ENCODE data around the gene FGR.
"Not testable (repeated sequence)": the region's sequence is repeated elsewhere in the genome, so short reads cannot be mapped to it uniquely, and the experiment has no call there.

FGR gene

DNA sequence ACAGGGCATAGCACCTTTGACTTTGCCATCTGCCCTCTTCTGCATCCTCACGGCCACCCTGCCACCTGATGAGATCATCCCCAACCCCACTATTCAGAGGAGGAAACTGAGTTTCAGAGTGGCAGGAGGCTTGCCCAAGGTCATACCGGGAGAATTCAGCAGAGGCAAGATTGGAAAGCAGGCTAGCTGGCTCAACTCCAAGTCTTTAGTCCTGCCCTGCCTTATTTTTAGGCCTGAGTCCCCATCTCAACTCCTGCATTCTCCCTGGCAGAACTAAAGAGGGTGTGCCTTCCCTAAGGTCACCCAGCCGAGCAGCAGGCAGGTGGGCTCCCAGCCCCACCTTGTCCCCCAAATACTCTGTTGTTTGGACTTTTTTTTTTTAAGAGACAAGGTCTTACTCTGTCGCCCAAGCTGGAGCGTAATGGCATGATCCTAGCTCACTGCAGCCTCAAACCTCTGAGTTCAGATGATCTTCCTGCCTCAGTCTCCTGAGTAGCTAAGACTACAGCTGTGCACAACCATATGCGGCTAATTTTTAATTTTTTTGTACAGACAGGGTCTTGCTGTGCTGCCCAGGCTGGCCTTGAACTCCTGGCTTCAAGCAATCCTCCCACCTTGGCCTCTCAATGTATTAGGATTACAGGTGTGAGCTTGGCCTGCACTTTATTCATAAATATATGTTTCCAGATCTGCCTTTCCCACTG, 13.8 kb upstream of the FGR start:
- H3K36me3 ChIP-seq (ENCODE audit: control insufficient read depth, insufficient read depth, low read length): no peaks in the 10 kb centered on the region
- no peak for DNase-seq (ENCODE audit: low read depth, low spot score)
- no CpG with 5 or more reads among the region's 6 CpGs for WGBS (ENCODE audit: insufficient coverage, insufficient read length)
- H3K27me3 ChIP-seq (ENCODE audit: control insufficient read depth, insufficient read depth, low read length): no peaks in the 10 kb centered on the region
- no peak overlapping the region for H3K27ac ChIP-seq (ENCODE audit: low read length)
- H3K4me3 ChIP-seq (ENCODE audit: low read length): no peak overlapping the region
- H3K9me3 ChIP-seq (ENCODE audit: control insufficient read depth, insufficient read depth, low read length): no peaks in the 10 kb centered on the region
- peaks cover 1% of the 10 kb centered on the region; the same call in 1 of the 2 replicates for H3K4me1 ChIP-seq (ENCODE audit: control insufficient read depth, insufficient read depth, low read length)

DNA sequence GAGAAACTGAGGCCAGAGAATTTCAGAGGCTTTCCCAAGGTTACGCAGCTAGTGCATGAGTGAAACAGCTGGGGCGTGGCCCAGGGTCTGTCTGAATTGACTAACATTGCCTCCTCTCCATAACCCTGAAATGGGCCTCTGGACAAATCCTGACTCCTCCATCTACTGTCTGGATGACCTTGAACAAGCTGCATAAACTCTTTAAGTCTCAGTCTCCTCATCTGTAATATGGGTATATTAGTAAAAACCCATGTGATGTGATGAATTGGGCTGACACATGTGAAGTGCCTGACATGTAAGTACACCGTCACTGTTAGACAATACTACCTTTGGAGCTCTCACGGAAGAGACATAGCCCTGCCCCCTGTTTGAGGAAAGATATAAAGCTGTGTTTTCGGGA, 12.3 kb upstream of the FGR start:
- Histone ChIP-seq H3K4me3 (ENCODE audit: low read length) (no peak overlapping the region), H3K27me3 (ENCODE audit: control insufficient read depth, insufficient read depth, low read length) (no peaks in the 10 kb centered on the region), H3K27ac (ENCODE audit: low read length) (no peak overlapping the region), H3K36me3 (ENCODE audit: control insufficient read depth, insufficient read depth, low read length) (no peaks in the 10 kb centered on the region), H3K4me1 (ENCODE audit: control insufficient read depth, insufficient read depth, low read length) (peaks cover 4% of the 10 kb centered on the region; the same call in 1 of the 2 replicates), H3K9me3 (ENCODE audit: control insufficient read depth, insufficient read depth, low read length) (no peaks in the 10 kb centered on the region)
- WGBS (ENCODE audit: insufficient coverage, insufficient read length): no CpG with 5 or more reads among the region's 5 CpGs
- DNase-seq (ENCODE audit: low read depth, low spot score): no peak

DNA sequence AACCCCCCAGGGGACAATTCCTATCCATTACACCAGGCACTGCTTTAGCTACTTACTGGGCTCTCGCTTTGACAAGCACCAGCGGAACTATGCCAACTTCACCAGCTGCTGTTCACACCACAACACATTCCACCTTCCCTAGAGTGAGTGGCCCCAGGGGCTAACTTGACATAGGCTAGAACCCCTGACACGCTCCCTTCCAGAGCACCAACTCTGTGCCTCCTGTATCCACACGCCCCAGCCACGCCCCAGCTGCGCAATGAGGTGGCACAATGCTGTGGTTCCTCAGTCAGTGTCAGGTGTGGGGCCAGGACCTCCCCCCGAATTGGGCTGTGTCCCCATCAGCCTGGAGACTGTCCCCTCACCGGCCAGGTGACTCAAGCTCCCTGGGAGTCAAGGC, 11.7 kb upstream of the FGR start:
- Histone ChIP-seq H3K36me3 (ENCODE audit: control insufficient read depth, insufficient read depth, low read length) (no peaks in the 10 kb centered on the region), H3K4me1 (ENCODE audit: control insufficient read depth, insufficient read depth, low read length) (peaks cover 4% of the 10 kb centered on the region; the same call in 1 of the 2 replicates), H3K27ac (ENCODE audit: low read length) (no peak overlapping the region), H3K9me3 (ENCODE audit: control insufficient read depth, insufficient read depth, low read length) (no peaks in the 10 kb centered on the region), H3K4me3 (ENCODE audit: low read length) (no peak overlapping the region), H3K27me3 (ENCODE audit: control insufficient read depth, insufficient read depth, low read length) (no peaks in the 10 kb centered on the region)
- WGBS (ENCODE audit: insufficient coverage, insufficient read length): no CpG with 5 or more reads among the region's 8 CpGs
- DNase-seq (ENCODE audit: low read depth, low spot score): no peak

DNA sequence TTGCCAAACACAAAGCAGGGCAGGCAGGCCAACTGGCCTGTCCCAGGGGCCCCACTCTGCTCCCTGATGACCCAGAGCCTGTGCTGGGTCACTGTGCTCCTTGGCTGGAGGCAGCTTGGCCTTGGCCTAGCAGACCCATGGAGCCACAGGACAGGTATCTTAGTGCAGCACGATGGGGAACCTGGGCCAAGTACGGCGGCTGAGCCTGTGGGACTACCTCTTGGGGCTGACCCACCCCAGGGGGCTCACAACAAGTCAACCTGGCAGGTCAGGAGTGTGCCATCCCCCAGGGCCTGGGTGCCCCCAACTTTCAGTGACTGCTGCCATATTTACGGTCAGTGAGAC, 10.1 kb upstream of the FGR start:
- H3K27me3 ChIP-seq (ENCODE audit: control insufficient read depth, insufficient read depth, low read length): no peaks in the 10 kb centered on the region
- no peak overlapping the region for H3K4me3 ChIP-seq (ENCODE audit: low read length)
- H3K9me3 ChIP-seq (ENCODE audit: control insufficient read depth, insufficient read depth, low read length): no peaks in the 10 kb centered on the region
- H3K4me1 ChIP-seq (ENCODE audit: control insufficient read depth, insufficient read depth, low read length): 0 out of 2 replicates have a peak, but pooled peaks cover 3% of the 10 kb centered on the region
- no peak overlapping the region for H3K27ac ChIP-seq (ENCODE audit: low read length)
- WGBS (ENCODE audit: insufficient coverage, insufficient read length): no CpG with 5 or more reads among the region's 4 CpGs
- no peak for DNase-seq (ENCODE audit: low read depth, low spot score)
- no peaks in the 10 kb centered on the region for H3K36me3 ChIP-seq (ENCODE audit: control insufficient read depth, insufficient read depth, low read length)

DNA sequence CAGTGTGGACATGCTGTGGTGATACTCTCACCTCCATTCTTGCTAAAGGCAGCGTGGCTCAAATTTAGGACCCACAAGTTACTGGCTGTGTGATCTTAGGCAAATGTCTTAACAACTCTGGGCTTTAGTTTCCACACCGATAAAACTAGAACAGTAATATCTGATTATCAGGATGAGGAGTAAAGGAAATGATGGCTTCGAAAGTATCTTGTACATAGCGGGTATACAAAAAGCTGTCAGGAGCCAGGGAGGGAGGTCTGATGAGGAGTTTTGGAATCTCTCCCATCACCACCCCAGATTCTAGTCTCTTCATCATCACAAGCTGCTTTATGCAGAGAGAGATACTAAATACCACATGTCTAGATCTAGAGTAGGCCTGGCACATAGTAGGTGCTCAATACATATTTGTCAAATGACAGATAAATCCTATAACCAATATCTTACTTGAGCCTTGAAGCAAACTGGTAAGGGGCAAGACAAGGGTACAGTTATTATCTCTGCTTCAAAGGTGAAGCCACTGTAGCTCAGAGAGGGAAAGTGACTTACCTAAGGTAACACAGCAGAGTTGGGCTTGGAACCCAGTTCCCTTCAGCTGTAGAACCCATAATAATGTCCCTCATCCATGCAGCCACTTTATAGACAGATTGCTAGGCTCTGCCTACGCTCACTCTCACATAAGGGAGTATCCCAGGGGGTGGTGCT, 9.5 kb upstream of the FGR start:
- Histone ChIP-seq H3K27me3 (ENCODE audit: control insufficient read depth, insufficient read depth, low read length) (no peaks in the 10 kb centered on the region), H3K4me3 (ENCODE audit: low read length) (no peak overlapping the region), H3K27ac (ENCODE audit: low read length) (no peak overlapping the region), H3K36me3 (ENCODE audit: control insufficient read depth, insufficient read depth, low read length) (no peaks in the 10 kb centered on the region), H3K9me3 (ENCODE audit: control insufficient read depth, insufficient read depth, low read length) (no peaks in the 10 kb centered on the region), H3K4me1 (ENCODE audit: control insufficient read depth, insufficient read depth, low read length) (0 out of 2 replicates have a peak, but pooled peaks cover 3% of the 10 kb centered on the region)
- no peak for DNase-seq (ENCODE audit: low read depth, low spot score)
- WGBS (ENCODE audit: insufficient coverage, insufficient read length): no CpG with 5 or more reads among the region's 5 CpGs

DNA sequence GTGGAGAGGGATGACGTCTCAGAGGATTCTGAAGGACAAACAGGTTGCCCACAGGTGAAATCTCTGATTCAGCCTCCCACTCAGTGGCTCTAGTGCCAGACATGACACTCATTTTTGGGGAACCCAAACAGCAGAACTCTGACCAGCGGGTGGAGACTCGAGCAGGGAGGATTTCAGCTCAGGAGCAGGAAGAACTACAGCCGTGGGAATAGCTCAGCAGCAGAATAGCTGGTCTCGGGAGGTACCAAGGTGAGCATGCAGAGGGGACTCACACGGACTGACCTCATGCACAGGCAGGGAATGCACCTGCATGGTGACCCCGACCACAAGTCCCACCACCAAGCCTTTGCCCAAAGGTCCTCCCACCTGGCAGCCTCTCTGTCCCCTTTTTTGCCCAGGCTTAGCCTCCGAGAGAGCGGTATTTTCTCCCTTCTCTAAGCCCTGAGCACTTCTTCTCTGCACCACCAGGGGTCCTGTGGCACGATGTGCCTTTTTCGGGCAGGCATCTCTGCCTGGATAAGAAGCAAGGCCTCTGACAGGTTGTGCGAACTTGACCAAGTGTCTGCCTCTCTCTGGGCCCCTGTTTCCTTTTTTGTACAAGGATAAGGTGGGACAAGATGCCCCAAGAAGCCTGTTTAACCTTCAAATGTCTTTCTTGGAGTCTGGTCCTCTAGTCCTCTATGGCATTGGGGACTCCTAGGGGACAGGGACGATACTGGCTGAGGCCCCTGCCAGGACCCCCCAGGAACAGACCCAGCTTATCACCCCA, 8.8 kb upstream of the FGR start:
- Histone ChIP-seq H3K4me1 (ENCODE audit: control insufficient read depth, insufficient read depth, low read length) (0 out of 2 replicates have a peak, but pooled peaks cover 3% of the 10 kb centered on the region), H3K36me3 (ENCODE audit: control insufficient read depth, insufficient read depth, low read length) (no peaks in the 10 kb centered on the region), H3K9me3 (ENCODE audit: control insufficient read depth, insufficient read depth, low read length) (no peaks in the 10 kb centered on the region), H3K27ac (ENCODE audit: low read length) (no peak overlapping the region), H3K4me3 (ENCODE audit: low read length) (no peak overlapping the region), H3K27me3 (ENCODE audit: control insufficient read depth, insufficient read depth, low read length) (no peaks in the 10 kb centered on the region)
- DNase-seq (ENCODE audit: low read depth, low spot score): no peak
- no CpG with 5 or more reads among the region's 13 CpGs for WGBS (ENCODE audit: insufficient coverage, insufficient read length)

DNA sequence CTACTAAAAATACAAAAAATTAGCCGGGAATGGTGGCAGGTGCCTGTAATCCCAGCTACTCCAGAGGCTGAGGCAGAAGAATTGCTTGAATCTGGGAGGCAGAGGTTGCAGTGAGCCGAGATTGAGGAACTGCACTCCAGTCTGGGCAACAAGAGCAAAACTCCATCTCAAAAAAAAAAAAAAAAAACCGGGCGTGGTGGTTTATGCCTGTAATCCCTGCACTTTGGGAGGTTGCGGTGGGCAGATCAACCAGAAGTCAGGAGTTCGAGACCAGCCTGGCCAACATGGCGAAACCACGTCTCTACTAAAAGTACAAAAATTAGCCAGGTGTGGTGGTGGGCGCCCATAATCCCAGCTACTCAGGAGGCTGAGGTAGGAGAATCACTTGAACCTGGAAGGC, 5.5 kb upstream of the FGR start:
- not testable (repeated sequence) for H3K27ac ChIP-seq (ENCODE audit: low read length); H3K4me1 ChIP-seq (ENCODE audit: control insufficient read depth, insufficient read depth, low read length); DNase-seq (ENCODE audit: low read depth, low spot score); H3K9me3 ChIP-seq (ENCODE audit: control insufficient read depth, insufficient read depth, low read length); H3K4me3 ChIP-seq (ENCODE audit: low read length); H3K27me3 ChIP-seq (ENCODE audit: control insufficient read depth, insufficient read depth, low read length); H3K36me3 ChIP-seq (ENCODE audit: control insufficient read depth, insufficient read depth, low read length)
- WGBS (ENCODE audit: insufficient coverage, insufficient read length): no CpG with 5 or more reads among the region's 9 CpGs

DNA sequence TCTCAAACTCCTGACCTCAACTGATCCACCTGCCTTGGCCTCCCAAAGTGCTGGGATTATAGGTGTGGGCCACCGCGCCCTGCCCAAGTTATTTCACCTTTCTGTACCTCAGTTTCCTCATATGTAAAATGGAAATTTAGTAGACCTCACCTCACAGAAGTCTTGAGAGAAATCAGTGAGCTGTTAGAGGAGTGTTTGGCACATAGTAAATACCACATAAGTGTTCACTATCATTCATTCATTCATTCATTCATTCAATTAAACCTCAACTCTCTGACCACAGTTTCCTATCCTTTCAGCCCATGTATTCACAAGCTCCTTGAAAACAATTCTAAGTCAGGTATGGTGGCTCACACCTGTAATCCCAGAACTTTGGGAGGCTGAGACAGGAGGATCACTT, 3.8 kb upstream of the FGR start:
- H3K4me3 ChIP-seq (ENCODE audit: low read length): no peak overlapping the region
- no peaks in the 10 kb centered on the region for H3K9me3 ChIP-seq (ENCODE audit: control insufficient read depth, insufficient read depth, low read length)
- H3K36me3 ChIP-seq (ENCODE audit: control insufficient read depth, insufficient read depth, low read length): no peaks in the 10 kb centered on the region
- 0 out of 2 replicates have a peak, but pooled peaks cover 5% of the 10 kb centered on the region for H3K4me1 ChIP-seq (ENCODE audit: control insufficient read depth, insufficient read depth, low read length)
- no peak for DNase-seq (ENCODE audit: low read depth, low spot score)
- peaks cover 11% of the 10 kb centered on the region for H3K27me3 ChIP-seq (ENCODE audit: control insufficient read depth, insufficient read depth, low read length)
- no CpG with 5 or more reads among the region's 2 CpGs for WGBS (ENCODE audit: insufficient coverage, insufficient read length)
- H3K27ac ChIP-seq (ENCODE audit: low read length): no peak overlapping the region

DNA sequence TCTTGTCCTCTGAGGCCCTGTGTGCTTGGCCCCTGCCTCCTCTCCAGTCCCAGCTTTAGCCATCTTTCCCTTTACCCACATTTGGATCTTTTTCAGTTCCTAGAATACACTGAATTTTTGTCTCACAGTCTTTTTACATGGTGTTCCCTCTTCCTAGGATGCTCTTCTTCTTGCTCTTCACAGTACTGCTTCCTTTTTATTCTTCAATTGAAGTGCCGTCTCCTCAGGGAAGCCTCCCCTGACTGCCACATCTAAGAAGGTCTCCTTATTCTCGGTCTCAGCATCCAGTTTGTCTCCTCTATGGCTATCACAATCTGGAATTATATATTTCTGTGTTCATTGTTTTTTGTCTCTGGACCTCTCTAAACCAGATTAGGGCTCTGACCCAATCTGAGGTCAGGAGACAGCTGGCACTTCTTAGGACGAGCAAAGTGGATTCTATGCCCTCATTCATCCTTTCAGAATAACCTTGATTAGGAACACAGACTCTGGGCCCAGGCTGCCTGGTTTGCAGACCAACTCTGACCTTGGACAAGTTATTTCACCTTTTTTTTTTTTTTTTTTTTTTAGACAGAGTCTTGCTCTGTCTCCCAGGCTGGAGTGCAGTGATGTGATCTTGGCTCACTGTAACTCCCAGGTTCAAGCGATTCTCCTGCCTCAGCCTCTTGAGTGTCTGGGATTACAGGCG, 3.2 kb upstream of the FGR start:
- no peak overlapping the region for H3K27ac ChIP-seq (ENCODE audit: low read length)
- WGBS (ENCODE audit: insufficient coverage, insufficient read length): no CpG with 5 or more reads among the region's 5 CpGs

More for the DNA sequence above, 3.2 kb upstream of the FGR start:
- Histone ChIP-seq H3K9me3 (ENCODE audit: control insufficient read depth, insufficient read depth, low read length) (no peaks in the 10 kb centered on the region), H3K4me1 (ENCODE audit: control insufficient read depth, insufficient read depth, low read length) (0 out of 2 replicates have a peak, but pooled peaks cover 2% of the 10 kb centered on the region), H3K4me3 (ENCODE audit: low read length) (no peak overlapping the region), H3K36me3 (ENCODE audit: control insufficient read depth, insufficient read depth, low read length) (no peaks in the 10 kb centered on the region), H3K27me3 (ENCODE audit: control insufficient read depth, insufficient read depth, low read length) (peaks cover 15% of the 10 kb centered on the region)
- DNase-seq (ENCODE audit: low read depth, low spot score): no peak

Data from iPS DF 6.9 (cell line).